GM18870 (cell line): Measurements from ENCODE around the gene CACNG4.
A peak's percentile ranks its signal among the peaks of the same experiment; 100 is the strongest.

Experiments used
- ATAC-seq: cut with Tn5 transposase; IDR thresholded peaks from one replicate; pipeline ENCODE4 v1.9.1; 2021; ENCODE audit warnings: moderate library complexity; ENCODE audit not compliant: unreplicated experiment

The CACNG4 gene

DNA sequence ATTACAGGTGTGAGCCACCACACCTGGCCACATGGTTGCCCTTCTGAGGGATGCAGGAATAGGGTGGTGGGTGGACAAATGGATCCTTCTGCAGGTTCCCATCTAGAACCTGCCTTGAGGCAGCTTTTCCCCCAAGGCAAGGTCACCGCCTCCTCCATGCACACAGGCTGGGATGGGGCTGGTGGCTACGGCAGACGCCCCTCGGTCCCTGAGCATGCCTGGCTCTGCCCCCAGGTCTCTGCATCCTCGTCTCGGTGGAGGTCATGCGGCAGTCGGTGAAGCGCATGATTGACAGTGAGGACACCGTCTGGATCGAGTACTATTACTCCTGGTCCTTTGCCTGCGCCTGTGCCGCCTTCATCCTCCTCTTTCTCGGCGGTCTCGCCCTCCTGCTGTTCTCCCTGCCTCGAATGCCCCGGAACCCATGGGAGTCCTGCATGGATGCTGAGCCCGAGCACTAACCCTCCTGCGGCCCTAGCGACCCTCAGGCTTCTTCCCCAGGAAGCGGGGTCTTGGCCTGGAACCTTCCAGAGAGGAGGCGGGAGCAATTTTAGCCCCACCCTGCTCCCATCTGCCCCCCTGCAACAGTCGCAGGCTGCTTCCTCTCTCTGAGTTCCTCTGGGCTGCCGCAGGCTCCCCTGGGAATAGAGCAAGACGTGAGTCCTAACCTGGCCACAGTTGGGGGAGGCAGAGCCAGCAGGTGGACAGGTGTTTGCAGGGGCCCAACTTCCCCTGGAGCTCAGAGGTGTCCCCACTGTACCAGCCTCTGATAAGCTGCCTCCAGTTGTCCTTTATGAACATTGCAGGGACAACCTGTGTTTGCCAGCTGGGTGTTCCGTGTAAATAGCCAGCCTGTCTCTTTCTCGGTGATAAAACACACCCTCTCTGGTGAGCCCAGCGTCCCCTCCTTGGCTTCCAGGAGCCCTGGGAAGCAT, 91.6 kb downstream of the CACNG4 start:
- ATAC-seq: no peak

DNA sequence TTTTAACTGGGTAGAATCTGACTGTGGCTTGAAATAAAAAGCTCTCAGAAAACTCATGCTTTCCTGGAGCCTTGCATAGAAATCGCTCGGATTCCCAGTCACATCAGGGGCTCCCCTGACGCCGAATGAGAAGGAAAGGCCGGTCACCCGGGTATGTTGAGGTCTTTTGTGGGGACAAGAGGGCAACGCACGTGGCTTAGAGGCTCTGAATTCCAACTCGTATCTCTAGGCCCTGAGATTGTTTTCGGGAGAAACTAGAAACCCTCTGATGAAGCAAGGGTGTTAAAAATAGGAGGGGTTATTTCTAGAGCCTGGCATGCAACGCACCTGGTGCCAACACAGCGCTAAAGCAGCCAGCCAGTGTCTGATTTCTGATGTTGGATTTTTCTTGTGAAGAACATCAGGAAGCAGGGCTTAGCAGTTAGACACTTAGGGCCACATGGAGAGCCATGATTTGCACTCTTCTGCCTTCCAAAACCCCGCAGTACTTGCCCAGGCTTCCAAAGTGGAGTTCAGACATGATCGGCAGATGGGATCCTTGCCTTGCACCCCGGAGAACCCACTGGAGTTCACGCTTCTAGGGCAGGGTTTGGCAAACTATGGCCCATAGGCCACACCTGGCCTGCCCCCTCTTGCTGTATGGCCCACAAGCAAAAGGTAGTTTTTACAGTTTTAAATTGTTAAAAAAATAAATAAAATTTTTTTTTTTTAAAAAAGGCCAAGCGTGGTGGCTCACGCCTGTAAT, 92.4 kb downstream of the CACNG4 start:
- ATAC-seq: no peak

DNA sequence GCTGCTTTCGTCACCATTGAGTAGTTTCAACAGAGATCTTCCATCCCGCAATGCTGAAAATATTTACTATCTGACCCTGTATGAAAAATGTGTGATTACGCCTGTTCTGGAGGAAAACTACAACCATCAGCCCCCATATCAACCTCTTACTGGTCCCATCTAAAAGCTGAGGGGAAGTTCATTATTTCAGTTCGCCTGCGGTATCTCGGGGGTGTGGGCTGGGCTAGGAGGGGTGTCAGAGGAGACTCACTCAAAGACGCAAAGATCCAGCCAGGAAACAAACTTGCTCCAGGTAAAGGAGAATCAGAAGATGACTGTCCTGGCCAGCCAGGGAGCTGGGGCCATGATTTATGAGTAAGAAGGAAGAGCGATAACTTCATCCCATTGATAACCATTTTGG, 93.5 kb downstream of the CACNG4 start:
- ATAC-seq: no peak

DNA sequence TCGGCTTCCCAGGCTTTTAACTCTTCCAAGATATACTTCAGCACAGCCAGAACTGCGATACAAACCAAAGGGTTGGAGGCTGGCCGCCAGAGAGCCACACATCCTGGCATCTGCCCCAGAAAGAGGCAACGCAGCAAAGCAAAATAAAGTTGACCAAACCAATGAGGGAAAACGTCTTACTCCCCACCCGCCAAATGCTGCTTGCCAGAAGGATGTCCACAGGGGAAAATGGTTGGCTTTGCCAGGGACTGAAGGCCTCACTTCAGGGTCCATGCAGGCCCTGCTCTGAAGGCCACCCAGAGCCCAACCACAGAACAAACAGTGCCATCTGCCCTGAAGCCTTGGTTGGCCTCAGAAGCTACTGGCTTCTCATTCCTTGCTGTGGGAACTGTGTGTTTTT, 94.9 kb downstream of the CACNG4 start:
- no peak for ATAC-seq

DNA sequence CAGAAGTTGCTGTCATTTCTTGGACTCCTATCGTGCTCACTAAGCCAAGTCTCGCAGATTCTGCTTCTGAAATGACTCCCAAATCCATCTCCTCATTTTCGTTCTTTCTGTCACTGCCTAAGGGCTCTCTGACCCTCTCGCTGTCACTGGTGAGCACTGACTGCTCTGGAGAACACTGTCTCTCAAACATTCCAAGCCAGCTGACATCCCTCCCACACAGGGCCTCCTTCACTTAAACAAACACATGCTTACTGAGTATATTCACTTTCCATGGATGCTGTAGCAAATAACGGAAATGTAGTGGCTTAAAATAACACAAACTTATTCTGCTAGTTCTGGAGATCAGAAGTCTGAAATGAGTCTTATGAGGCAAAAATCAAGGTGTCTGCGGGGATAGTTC, 98.6 kb downstream of the CACNG4 start:
- ATAC-seq: no peak

DNA sequence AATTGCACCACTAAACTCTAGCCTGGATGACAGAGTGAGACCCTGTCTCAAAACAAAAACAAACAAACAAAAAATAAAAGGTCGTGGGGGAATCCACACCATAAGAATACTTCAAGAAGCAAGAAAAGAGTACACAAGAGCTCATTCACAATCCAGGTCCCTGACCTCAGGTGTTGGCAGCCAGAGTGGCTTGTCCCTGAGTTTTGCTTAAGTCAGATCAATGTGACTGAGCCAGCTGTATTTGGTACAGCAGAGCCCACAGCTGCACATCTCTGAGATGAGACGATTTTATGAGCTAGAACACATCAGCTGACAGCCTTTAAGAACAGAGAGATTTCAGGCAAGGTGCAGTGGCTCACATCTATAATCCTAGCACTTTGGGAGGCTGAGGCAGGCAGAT, 102.2 kb downstream of the CACNG4 start:
- ATAC-seq: no peak

DNA sequence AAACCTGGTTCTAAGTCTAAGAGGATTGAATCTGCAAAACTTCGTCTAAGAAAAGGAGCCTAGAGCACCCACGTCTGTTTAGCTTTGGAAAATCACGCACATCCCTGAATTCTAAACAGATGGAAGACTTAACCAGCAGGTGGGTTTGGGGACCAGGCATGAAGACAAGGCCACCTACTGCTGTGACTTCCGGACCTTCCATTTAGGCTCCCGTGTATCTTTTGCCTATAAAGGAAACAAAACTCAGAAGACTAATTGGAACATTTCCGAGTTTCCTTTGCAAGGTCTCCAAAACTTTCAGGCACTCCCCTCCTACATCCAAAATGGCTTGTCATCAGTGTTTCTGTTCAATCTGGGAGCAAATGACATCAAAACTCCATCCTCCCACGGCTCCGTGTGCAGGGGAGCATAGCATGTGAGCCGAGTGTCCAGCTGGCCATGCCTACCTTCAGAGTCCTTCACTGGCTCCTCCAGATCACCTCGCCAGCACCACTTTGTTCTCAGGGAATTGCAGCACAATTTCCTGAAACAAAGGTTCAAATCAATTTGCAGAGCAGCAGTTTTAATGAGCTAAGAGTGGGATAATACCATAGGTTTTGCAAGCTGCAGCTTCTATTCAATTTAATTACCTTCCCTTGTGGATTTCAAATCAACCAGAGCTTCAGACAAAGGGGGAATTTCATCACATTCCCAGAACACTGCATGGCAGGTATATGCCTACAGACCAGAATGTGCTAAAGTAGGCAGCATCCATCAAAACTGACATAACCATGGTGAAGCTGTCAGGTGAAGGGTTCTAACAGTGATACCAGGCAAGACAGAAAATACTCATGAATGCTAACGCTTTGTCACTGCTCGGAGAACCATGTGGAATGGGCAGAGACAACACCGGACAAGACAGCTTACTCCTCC, 103.3 kb downstream of the CACNG4 start:
- no peak for ATAC-seq

DNA sequence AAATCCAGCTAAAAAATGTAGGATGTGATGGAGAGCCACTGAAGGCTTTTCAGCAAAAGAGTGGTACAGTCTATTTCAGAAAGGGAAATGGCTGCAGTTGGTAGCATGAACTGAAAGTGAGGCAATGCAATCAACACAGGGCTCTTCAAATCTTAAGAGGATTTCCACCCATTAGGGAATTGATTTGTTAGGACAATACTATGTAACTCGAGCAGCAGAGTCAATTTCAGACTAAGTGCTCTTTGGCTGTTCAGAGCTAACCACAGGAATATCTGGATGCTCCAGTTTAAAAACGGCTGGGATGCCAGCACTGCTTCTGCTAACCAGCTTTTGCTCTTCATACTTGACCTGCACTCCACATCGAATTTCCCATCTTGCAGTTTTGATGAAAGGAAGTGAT, 104.5 kb downstream of the CACNG4 start:
- no peak for ATAC-seq

DNA sequence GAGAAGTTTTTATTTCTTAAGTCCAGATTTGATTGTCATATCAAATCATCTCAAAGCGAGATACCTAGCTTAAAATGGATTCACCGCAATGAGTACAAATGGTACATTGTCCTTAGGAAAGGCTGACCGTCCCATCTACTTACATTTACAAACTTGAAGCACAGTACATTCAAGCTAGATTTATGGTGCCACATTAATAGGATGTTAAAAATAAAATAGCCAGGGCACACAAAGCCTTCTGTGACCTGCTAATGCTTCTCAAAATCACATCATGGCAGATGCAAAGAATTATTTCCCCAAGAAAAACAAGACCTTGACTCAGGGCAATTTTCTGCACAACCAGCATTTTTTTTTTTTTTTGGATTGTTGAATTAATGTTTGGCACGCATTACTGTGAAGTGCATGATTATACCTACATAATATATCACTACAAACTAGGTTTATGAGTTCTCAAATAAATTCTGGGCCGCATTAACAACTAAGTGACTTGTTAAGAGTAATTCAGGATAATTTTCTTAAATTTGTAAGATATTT, 105.2 kb downstream of the CACNG4 start:
- no peak for ATAC-seq

DNA sequence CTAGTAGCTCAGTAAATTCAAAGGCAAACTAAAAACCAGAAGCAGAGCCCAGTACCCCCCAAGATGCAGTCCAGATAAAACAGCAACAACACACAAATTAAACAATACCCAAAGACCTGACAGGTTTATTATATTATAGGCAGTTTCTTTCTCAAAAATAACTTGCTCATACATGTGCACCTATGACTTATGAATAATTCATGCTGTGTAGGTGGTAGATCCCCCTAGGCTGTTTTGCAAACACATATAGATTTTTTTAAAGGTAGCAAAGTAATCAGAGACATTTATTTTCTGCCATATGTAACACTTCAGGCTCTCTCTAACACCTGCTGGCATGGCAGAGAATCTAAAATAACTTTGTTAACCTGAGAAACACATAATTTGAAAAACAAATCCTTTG, 107.1 kb downstream of the CACNG4 start:
- ATAC-seq: no peak

DNA sequence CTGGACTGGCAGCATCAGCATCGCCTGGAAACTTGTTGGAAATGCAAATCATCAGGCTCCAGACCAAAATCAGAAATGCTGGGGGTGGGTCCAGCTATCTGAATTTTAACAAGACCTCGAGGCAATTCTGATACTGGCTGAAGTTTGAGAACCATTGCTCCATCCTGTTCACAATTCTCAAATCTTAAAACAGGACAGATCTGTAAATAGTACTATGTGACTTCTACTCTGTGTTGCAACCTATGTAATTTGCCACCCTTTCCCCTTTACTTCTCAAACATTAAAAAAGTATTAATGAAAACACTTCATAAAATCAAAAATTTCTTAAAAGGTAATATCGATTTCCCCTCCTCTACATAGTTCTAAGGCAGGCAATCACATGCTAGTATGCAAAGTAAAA, 108.4 kb downstream of the CACNG4 start:
- no peak for ATAC-seq

DNA sequence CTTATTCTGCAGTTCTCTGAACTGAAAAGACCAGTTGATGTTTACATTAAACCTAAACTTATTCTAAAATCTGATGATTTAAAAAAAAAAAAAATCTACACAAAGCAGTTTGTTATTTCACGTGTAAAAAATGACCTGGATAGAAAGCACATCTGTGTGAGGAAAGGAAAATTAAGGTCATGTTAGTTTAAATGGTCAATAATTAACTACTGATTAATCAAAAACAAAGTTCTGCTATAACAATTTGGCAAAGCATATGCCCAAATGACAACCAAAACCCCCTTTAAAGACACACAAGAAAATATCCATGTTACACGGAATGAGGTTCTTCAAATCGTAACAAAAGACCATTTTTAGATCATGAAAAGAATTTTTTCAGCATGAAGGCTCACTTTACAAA, 110.3 kb downstream of the CACNG4 start:
- ATAC-seq: no peak

DNA sequence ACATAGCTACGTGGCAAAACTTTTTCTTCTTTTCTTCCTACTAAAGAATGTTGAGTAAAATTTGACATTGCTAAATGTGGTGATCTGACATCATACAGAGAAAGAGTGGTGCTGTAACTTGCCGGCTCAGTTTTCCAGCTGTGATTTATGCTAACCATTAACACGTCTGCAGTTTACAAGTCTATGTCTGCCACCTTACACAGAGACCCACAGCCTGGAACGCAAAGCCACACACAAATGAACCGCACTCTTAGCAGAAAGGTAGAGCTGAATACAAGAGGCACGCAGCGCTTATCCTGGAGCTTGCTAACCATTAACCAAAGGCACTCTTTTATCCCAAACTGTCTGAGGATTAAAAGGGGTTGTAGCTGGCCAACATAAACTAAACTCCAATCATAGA, 111.8 kb downstream of the CACNG4 start:
- ATAC-seq: no peak

DNA sequence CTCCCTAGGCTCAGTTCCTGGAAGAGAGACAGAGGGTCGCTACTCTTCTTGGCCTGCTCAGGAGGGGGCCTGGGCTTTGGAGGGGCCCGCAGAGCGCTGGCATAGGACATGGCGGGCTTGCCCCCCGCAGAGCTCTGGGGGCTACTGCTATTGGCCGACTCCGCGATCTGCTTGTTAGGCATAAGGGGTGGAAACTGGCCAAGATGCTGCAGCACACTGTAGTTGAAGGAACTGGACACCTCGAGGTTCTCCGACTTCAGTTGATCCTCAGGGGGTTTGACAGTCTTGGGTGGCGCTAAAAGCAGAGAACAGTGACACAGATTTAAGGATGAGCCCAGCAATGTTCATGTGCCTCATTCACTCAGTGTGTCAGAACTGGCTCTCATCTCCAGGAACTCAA, 113.8 kb downstream of the CACNG4 start:
- ATAC-seq: no peak

DNA sequence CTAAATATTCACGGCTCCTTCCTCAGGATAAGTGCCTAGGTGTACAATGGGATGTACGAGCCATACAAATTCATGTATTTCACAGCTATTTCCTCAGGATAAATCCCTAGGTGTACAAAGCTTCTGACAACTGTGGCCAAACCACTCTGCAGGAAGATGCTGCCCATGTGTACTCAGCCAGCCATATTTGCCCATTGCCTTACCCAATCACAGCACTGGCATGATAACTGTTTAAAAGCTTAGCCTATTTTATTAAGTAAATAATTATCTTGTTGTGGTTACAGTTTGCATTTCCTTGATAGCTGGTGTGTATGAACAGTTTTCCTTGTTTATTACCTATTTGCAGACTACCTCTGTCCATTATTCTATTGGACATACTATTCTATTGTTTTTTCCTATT, 115.0 kb downstream of the CACNG4 start:
- ATAC-seq: no peak

DNA sequence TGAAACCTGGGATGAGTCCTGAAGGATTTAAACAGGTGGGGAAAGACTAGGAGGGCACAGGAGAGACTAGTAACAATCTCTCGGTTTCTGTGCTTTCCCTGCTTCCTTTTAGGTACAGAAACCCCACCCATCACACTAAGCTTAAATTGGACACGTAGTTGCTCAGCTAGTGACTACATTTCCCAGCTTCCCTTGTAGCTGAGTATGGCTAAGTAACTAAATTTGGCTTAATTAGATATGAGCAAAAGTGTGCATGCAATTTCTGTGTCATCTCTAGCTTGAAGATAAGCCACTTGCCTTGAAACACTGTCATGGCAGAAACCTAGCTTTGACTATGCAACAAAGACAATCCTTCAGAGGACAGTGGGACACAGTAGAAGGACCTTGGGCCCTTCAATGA, 116.3 kb downstream of the CACNG4 start:
- no peak for ATAC-seq

DNA sequence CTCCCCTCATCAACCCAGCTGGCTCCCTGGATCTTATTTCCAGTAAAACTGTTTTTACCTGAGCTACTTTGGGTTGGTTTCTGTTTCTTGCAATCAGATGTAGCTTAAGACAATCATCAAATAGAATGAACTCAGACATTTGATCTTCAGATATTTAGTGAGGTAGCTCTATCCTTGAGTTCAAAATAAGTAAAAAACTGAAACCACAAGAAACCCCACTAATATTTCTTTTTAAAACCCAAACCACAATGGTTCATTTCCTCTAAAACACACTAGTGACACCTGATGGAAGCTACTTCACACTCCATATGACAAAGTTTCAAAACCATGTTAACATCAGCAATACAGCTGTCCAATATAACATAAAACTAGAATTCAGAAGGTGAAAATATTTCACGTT, 117.6 kb downstream of the CACNG4 start:
- peak; percentile 83 for ATAC-seq
